ENCODE results near the gene USP48. TPM values are rescaled to one million over a fixed set of nuclear protein-coding genes. Genes with fewer than 3 reads are reported as not detected.

Gene USP48
- total and polyA plus RNA-seq, 2 of the 8 experiments (the other 6 are each of a cell fraction or from before 2014, with no cell fraction given): 12.8 to 83.5 TPM

DNA sequence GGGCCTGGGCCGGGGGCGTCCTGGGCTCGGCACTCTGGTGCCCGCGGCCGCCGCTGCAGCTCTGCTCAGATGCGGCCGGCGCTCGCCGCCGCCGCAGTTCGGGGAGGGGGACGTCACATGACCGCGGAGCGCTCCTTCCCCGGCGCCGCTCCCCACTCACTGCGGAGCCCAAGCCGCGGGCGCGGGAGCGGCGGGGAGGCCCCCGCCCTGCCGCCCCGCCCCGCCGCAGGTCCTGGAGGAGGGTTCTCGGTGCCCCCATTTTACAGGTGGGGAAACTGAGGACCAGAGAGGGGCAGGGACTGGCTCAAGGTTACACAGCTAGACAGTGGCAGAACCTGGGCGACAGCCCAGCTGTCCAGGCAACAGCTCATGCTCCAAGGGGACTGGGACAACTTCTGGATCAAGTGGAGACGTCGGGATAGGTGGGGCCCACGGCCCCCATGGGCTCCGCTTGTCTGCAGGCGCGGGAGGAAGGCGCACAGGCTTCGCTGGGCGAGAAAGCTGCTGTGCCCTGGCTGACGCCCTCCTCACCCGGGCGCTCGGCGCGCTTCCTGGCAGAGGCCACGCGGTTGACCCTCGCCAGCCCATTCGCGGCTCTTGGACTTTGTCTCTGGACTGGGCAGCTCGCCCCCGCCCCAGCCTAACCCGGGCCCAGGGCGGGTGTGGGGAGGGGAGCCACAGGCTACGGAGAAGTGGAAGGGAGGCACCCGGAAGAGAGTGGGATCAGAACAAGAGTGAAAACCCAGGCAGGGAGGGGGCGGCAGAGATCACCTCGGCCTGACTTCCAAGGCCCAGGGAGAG lies 113.5 kb downstream of the USP48 start, which contains the start of gene RAP1GAP (continued):
- TF ChIP-seq RBBP5 (IDR thresholded peaks at IDR 0.05; ENCODE audit: borderline replicate concordance, low read depth, low read length): peak; percentile 83; the same call in 1 of the 2 replicates
- no peak for TF ChIP-seq BCL11A (IDR thresholded peaks at IDR 0.05; ENCODE audit: low read depth in 2 of 2, low read length in 2 of 2)
- TF ChIP-seq, protein P1, sequence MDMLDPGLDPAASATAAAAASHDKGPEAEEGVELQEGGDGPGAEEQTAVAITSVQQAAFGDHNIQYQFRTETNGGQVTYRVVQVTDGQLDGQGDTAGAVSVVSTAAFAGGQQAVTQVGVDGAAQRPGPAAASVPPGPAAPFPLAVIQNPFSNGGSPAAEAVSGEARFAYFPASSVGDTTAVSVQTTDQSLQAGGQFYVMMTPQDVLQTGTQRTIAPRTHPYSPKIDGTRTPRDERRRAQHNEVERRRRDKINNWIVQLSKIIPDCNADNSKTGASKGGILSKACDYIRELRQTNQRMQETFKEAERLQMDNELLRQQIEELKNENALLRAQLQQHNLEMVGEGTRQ (IDR thresholded peaks at IDR 0.05; ENCODE audit: low read length): peak; percentile 71
- no peak for TF ChIP-seq CREB1 (IDR thresholded peaks at IDR 0.05)
- TF ChIP-seq, protein P2, sequence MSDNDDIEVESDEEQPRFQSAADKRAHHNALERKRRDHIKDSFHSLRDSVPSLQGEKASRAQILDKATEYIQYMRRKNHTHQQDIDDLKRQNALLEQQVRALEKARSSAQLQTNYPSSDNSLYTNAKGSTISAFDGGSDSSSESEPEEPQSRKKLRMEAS (IDR thresholded peaks at IDR 0.05): peak; percentile 68
- TF ChIP-seq POLR2A (IDR thresholded peaks at IDR 0.05; ENCODE audit: control extremely low read depth in 1 of 2, low read depth in 2 of 2, low read length in 2 of 2): no peak; a peak in 1 of 3 replicates
- no peak for TF ChIP-seq EP300 (IDR thresholded peaks at IDR 0.05; ENCODE audit: borderline replicate concordance in 1 of 2, low read depth in 2 of 2, low read length in 2 of 2)
- TF ChIP-seq GTF2F1 (IDR thresholded peaks at IDR 0.05; ENCODE audit: borderline replicate concordance, low read depth, low read length): no peak
- TF ChIP-seq, protein P3, sequence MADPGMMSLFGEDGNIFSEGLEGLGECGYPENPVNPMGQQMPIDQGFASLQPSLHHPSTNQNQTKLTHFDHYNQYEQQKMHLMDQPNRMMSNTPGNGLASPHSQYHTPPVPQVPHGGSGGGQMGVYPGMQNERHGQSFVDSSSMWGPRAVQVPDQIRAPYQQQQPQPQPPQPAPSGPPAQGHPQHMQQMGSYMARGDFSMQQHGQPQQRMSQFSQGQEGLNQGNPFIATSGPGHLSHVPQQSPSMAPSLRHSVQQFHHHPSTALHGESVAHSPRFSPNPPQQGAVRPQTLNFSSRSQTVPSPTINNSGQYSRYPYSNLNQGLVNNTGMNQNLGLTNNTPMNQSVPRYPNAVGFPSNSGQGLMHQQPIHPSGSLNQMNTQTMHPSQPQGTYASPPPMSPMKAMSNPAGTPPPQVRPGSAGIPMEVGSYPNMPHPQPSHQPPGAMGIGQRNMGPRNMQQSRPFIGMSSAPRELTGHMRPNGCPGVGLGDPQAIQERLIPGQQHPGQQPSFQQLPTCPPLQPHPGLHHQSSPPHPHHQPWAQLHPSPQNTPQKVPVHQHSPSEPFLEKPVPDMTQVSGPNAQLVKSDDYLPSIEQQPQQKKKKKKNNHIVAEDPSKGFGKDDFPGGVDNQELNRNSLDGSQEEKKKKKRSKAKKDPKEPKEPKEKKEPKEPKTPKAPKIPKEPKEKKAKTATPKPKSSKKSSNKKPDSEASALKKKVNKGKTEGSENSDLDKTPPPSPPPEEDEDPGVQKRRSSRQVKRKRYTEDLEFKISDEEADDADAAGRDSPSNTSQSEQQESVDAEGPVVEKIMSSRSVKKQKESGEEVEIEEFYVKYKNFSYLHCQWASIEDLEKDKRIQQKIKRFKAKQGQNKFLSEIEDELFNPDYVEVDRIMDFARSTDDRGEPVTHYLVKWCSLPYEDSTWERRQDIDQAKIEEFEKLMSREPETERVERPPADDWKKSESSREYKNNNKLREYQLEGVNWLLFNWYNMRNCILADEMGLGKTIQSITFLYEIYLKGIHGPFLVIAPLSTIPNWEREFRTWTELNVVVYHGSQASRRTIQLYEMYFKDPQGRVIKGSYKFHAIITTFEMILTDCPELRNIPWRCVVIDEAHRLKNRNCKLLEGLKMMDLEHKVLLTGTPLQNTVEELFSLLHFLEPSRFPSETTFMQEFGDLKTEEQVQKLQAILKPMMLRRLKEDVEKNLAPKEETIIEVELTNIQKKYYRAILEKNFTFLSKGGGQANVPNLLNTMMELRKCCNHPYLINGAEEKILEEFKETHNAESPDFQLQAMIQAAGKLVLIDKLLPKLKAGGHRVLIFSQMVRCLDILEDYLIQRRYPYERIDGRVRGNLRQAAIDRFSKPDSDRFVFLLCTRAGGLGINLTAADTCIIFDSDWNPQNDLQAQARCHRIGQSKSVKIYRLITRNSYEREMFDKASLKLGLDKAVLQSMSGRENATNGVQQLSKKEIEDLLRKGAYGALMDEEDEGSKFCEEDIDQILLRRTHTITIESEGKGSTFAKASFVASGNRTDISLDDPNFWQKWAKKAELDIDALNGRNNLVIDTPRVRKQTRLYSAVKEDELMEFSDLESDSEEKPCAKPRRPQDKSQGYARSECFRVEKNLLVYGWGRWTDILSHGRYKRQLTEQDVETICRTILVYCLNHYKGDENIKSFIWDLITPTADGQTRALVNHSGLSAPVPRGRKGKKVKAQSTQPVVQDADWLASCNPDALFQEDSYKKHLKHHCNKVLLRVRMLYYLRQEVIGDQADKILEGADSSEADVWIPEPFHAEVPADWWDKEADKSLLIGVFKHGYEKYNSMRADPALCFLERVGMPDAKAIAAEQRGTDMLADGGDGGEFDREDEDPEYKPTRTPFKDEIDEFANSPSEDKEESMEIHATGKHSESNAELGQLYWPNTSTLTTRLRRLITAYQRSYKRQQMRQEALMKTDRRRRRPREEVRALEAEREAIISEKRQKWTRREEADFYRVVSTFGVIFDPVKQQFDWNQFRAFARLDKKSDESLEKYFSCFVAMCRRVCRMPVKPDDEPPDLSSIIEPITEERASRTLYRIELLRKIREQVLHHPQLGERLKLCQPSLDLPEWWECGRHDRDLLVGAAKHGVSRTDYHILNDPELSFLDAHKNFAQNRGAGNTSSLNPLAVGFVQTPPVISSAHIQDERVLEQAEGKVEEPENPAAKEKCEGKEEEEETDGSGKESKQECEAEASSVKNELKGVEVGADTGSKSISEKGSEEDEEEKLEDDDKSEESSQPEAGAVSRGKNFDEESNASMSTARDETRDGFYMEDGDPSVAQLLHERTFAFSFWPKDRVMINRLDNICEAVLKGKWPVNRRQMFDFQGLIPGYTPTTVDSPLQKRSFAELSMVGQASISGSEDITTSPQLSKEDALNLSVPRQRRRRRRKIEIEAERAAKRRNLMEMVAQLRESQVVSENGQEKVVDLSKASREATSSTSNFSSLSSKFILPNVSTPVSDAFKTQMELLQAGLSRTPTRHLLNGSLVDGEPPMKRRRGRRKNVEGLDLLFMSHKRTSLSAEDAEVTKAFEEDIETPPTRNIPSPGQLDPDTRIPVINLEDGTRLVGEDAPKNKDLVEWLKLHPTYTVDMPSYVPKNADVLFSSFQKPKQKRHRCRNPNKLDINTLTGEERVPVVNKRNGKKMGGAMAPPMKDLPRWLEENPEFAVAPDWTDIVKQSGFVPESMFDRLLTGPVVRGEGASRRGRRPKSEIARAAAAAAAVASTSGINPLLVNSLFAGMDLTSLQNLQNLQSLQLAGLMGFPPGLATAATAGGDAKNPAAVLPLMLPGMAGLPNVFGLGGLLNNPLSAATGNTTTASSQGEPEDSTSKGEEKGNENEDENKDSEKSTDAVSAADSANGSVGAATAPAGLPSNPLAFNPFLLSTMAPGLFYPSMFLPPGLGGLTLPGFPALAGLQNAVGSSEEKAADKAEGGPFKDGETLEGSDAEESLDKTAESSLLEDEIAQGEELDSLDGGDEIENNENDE (IDR thresholded peaks at IDR 0.05; ENCODE audit: insufficient replicate concordance, low read length): no peak
